Ascending aorta (tissue), 2 donors: ENCODE data around the gene CRISPLD2. TPM values are rescaled to one million over a fixed set of nuclear protein-coding genes. Genes with fewer than 3 reads are reported as not detected.

Experiments used
- DNase-seq, 2 donors: peaks; one replicate each; pipeline ENCODE4 v3.0.0-alpha.2; 2019; ENCODE audit warnings: low spot score in 2 of 2
- H3K27ac ChIP-seq, 2 donors: fragments of 200-600 bp; sonication (generic); one replicate each; pipeline ENCODE4 v1.5.1; 2016 to 2017; ENCODE audit warnings: mild to moderate bottlenecking in 1 of 2
- H3K27me3 ChIP-seq: fragments of 200-600 bp; sonication (generic); one replicate; pipeline ENCODE4 v1.5.1; 2017
- H3K36me3 ChIP-seq, 2 donors: fragments of 200-600 bp; sonication (generic); one replicate each; pipeline ENCODE4 v1.5.1; 2016
- H3K4me1 ChIP-seq, 2 donors: fragments of 200-600 bp; sonication (generic); one replicate each; pipeline ENCODE4 v1.5.1; 2016 to 2017; ENCODE audit warnings: mild to moderate bottlenecking in 1 of 2
- H3K4me3 ChIP-seq, 2 donors: fragments of 200-600 bp; sonication (generic); one replicate each; pipeline ENCODE4 v1.5.1; 2016 to 2017; ENCODE audit warnings: mild to moderate bottlenecking in 1 of 2
- H3K9me3 ChIP-seq, 2 donors: fragments of 200-600 bp; sonication (generic); one replicate each; pipeline ENCODE4 v1.5.1; 2016
- intact Hi-C: fragments of 100-400 bp; cut with DNase I; formaldehyde crosslinking; loops from one replicate; pipeline ENCODE4 v1.15.1; 2023
- total RNA-seq: library from RNA; depleted of rRNA; stranded (reverse); fragments of >200 nt; gene quantifications from one replicate; pipeline ENCODE4 v1.1.0, GENCODE V29; 2016
- TF ChIP-seq, protein P1 (sequence below), 3 experiments: fragments of 200-600 bp in 2 of 3; fragments of 450-650 bp in 1 of 3; sonication (generic) in 2 of 3; IDR thresholded peaks; one replicate each; pipeline ENCODE4 v1.5.1; 2016 to 2019; ENCODE audit warnings: antibody characterized with exemption in 3 of 3, mild to moderate bottlenecking in 1 of 3, moderate library complexity in 1 of 3

CRISPLD2 gene
- total RNA-seq, 1 donor from 2014 or later: 204 TPM

DNA sequence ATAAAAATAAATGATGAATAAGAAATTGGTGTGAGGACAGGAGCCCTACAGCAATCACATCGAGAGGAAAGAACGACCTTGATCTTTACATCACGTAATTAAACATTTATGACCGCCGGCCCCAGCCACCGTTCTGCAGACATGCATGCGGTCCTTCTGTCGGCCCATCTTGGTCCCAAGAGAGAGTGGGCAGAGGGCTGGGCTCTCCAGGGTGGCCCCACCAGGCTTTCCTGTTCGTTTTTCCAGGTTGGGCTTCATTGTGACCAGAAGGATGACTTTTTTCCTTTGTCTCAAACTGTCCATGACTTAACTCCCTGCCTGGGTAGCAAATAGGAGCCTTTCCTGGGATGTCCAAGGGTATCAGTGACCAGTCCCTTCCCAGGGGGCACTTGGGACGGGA, 3.3 kb upstream of the CRISPLD2 start:
- Histone ChIP-seq H3K4me1 (peaks cover 4 to 11% of the 10 kb centered on the region in 2 donors), H3K9me3 (no peaks in the 10 kb centered on the region), H3K27ac (no peak overlapping the region), H3K27me3 (no peaks in the 10 kb centered on the region), H3K36me3 (no peaks in the 10 kb centered on the region), H3K4me3 (no peak overlapping the region)
- intact Hi-C loops: no loop called here
- TF ChIP-seq, protein P1, sequence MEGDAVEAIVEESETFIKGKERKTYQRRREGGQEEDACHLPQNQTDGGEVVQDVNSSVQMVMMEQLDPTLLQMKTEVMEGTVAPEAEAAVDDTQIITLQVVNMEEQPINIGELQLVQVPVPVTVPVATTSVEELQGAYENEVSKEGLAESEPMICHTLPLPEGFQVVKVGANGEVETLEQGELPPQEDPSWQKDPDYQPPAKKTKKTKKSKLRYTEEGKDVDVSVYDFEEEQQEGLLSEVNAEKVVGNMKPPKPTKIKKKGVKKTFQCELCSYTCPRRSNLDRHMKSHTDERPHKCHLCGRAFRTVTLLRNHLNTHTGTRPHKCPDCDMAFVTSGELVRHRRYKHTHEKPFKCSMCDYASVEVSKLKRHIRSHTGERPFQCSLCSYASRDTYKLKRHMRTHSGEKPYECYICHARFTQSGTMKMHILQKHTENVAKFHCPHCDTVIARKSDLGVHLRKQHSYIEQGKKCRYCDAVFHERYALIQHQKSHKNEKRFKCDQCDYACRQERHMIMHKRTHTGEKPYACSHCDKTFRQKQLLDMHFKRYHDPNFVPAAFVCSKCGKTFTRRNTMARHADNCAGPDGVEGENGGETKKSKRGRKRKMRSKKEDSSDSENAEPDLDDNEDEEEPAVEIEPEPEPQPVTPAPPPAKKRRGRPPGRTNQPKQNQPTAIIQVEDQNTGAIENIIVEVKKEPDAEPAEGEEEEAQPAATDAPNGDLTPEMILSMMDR (IDR thresholded peaks at IDR 0.05): no peak
- DNase-seq: no peak

DNA sequence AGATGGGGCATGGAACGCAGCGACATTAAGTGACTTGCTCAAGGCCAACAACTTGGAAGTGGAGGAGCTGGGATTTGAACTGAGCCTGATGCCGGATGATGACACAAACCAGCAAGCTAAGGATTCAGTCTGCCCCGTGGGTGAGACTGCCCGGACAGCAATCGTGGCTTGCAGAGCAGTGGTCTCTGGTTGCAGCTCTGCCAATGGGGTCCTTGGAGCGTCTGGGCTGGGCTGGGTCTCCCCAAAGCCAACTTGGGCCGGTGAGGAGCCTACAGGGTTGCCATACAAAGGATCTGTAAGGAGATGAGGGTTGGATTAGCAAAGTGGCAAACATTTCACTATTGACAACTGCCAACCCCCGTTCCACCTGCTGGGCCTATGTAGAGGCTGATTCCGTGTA, 2.6 kb upstream of the CRISPLD2 start:
- no peak overlapping the region for H3K4me3 ChIP-seq
- H3K9me3 ChIP-seq: no peaks in the 10 kb centered on the region
- no peak for DNase-seq
- TF ChIP-seq, protein P1 (IDR thresholded peaks at IDR 0.05): no peak
- H3K27ac ChIP-seq: no peak overlapping the region
- peaks cover 4 to 11% of the 10 kb centered on the region in 2 donors for H3K4me1 ChIP-seq
- no peaks in the 10 kb centered on the region for H3K36me3 ChIP-seq
- intact Hi-C loops: no loop called here
- no peaks in the 10 kb centered on the region for H3K27me3 ChIP-seq

DNA sequence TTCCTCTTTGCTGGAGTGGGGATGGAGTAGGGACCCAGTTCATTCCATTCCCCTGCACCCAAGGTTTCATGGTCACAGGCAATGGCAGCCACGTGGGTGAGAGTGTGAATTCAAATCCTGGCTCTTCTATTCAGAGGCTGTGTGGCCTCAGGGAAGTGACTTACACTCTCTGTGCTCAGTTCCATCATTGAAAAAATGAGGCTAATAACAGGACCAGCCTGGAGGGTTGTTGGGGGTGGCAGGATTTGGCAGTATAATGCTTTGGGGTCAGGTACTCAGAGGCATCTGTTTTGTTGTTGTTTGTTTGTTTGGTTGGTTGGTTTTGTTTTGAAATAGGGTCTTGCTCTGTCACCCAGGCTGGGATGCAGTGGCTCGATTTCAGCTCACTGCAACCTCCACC, 2.2 kb upstream of the CRISPLD2 start:
- intact Hi-C loops: no loop called here
- no peaks in the 10 kb centered on the region for H3K27me3 ChIP-seq
- H3K4me3 ChIP-seq: no peak overlapping the region
- H3K27ac ChIP-seq: no peak overlapping the region
- peaks cover 4 to 11% of the 10 kb centered on the region in 2 donors for H3K4me1 ChIP-seq
- TF ChIP-seq, protein P1 (IDR thresholded peaks at IDR 0.05): no peak
- no peaks in the 10 kb centered on the region for H3K36me3 ChIP-seq
- no peak for DNase-seq
- H3K9me3 ChIP-seq: no peaks in the 10 kb centered on the region

DNA sequence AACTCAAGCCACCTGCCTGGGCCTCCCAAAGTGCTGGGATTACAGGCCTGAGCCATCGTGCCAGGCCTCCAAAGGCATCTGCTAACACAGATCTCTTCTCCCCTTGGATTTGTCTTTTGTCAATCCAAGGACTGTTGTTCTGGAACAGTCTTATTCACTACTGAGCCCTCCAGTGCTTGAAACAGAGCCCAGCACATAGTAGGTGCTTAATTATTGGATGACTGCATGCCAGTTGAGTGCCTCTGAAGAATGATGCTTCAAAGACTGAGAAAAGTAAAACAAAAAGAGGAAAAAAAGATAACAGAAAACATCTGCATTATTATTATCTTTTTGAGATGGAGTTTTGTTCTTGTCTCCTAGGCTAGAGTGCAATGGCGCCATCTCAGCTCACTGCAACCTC, 1.7 kb upstream of the CRISPLD2 start:
- Histone ChIP-seq H3K27ac (no peak overlapping the region), H3K4me1 (peaks cover 4 to 11% of the 10 kb centered on the region in 2 donors), H3K4me3 (no peak overlapping the region), H3K27me3 (no peaks in the 10 kb centered on the region), H3K9me3 (no peaks in the 10 kb centered on the region), H3K36me3 (no peaks in the 10 kb centered on the region)
- DNase-seq: no peak
- TF ChIP-seq, protein P1 (IDR thresholded peaks at IDR 0.05): no peak
- intact Hi-C loops: no loop called here

DNA sequence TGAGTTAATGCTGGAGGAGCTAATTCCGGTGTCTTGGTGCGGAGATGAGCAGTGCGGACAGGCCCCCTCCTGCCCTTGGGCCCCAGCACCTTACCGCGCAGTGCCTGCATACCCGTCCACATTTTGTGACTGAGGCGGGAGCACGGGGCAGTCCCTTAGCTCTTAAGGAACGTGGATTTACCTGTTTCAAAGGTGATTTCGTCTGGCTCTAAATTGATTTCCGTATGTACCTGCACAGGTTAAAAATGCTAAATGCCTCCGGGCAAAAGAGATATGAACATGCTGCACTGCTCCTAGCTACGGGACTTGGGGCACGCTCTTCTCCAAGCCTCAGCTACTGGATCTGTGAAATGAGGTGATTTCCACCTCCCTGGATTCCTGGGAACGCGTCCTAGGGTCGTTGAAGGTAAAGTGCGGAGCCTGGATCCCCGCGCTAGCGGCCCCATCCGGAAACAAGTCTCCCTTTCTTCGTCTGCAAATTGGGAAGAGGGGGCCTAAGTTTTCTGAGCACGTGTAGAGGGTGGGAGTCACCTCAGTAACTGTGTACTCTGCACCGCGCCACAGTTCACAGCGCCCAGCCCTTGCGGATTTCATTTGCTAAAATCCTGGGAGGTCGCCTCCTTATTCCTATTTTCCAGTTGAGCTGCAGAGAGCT, 669 bp upstream of the CRISPLD2 start:
- TF ChIP-seq, protein P1 (IDR thresholded peaks at IDR 0.05): no peak

More for the DNA sequence above, 669 bp upstream of the CRISPLD2 start:
- no peak overlapping the region for H3K27ac ChIP-seq
- H3K27me3 ChIP-seq: no peaks in the 10 kb centered on the region
- H3K36me3 ChIP-seq: no peaks in the 10 kb centered on the region
- DNase-seq: no peak
- peak overlapping the region; percentile 40 to 67 for H3K4me3 ChIP-seq
- intact Hi-C loops: no loop called here
- H3K9me3 ChIP-seq: no peaks in the 10 kb centered on the region
- H3K4me1 ChIP-seq: peaks cover 4 to 11% of the 10 kb centered on the region in 2 donors
